Neural cell (in vitro differentiated cells): ENCODE data around the gene C1GALT1. TPM values are rescaled to one million over a fixed set of nuclear protein-coding genes. Genes with fewer than 3 reads are reported as not detected.

Source experiments
- H2AFZ ChIP-seq: fragments of 200-600, 300-800 bp; sonication (generic), shearing (Covaris generic); 2 replicates; pipeline ENCODE4 v1.6.0; 2014; ENCODE audit warnings: low read depth, mild to moderate bottlenecking, antibody characterized with exemption, low read length, moderate library complexity
- H3F3A ChIP-seq: fragments of 200-600 bp; shearing (Covaris generic); 2 replicates; pipeline ENCODE4 v1.6.1; 2016; ENCODE audit warnings: mild to moderate bottlenecking, moderate library complexity, mixed read lengths, antibody characterized with exemption, low read length; ENCODE audit not compliant: insufficient read depth, poor library complexity, severe bottlenecking
- H3K27ac ChIP-seq: fragments of 200-600, 300-800 bp; sonication (generic), shearing (Covaris generic); 2 replicates; pipeline ENCODE4 v1.5.1; 2014; ENCODE audit warnings: mild to moderate bottlenecking, low read length, moderate library complexity
- H3K27me3 ChIP-seq: fragments of 300-800, 200-600 bp; sonication (generic), shearing (Covaris generic); 2 replicates; pipeline ENCODE4 v1.6.0; 2014; ENCODE audit warnings: mild to moderate bottlenecking, low read depth, low read length, moderate library complexity; ENCODE audit not compliant: insufficient read depth
- H3K36me3 ChIP-seq: fragments of 300-800, 200-600 bp; sonication (generic), shearing (Covaris generic); 2 replicates; pipeline ENCODE4 v1.5.1; 2014; ENCODE audit warnings: mild to moderate bottlenecking, antibody characterized with exemption, low read length, moderate library complexity; ENCODE audit not compliant: insufficient read depth
- H3K4me2 ChIP-seq: fragments of 300-800, 200-600 bp; sonication (generic), shearing (Covaris generic); 2 replicates; pipeline ENCODE4 v1.6.0; 2014; ENCODE audit warnings: mild to moderate bottlenecking, low read length
- H3K4me3 ChIP-seq: fragments of 300-800, 200-600 bp; sonication (generic), shearing (Covaris generic); 2 replicates; pipeline ENCODE4 v1.5.1; 2014; ENCODE audit warnings: mild to moderate bottlenecking, low read length, moderate library complexity
- H3K79me2 ChIP-seq: fragments of 200-600 bp; shearing (Covaris generic); replicated peaks from 2 replicates; pipeline ENCODE4 v1.6.0; 2014; ENCODE audit warnings: mild to moderate bottlenecking, low read length, moderate library complexity; ENCODE audit not compliant: insufficient read depth
- H3K9ac ChIP-seq: fragments of 300-800, 200-600 bp; sonication (generic), shearing (Covaris generic); 2 replicates; pipeline ENCODE4 v1.6.1; 2016; ENCODE audit warnings: mild to moderate bottlenecking, low read length, mixed read lengths
- H3K9me2 ChIP-seq: fragments of 200-600 bp; shearing (Covaris generic); 2 replicates; pipeline ENCODE4 v1.6.1; 2016; ENCODE audit warnings: mild to moderate bottlenecking, low read length, mixed read lengths; ENCODE audit not compliant: insufficient read depth
- H3K9me3 ChIP-seq: fragments of 200-600, 300-800 bp; sonication (generic), shearing (Covaris generic); 2 replicates; pipeline ENCODE4 v1.6.1; 2016; ENCODE audit warnings: mild to moderate bottlenecking, mixed run types, low read length, moderate library complexity, mixed read lengths
- H4K20me1 ChIP-seq: fragments of 200-600 bp; shearing (Covaris generic); 2 replicates; pipeline ENCODE4 v1.6.1; 2016; ENCODE audit warnings: mild to moderate bottlenecking, mixed run types; ENCODE audit not compliant: insufficient read depth
- CTCF ChIP-seq: fragments of 450-650 bp; IDR thresholded peaks from 2 replicates; pipeline ENCODE4 v1.5.1; 2014; ENCODE audit warnings: antibody characterized with exemption, mild to moderate bottlenecking, moderate library complexity; ENCODE audit not compliant: poor library complexity, severe bottlenecking
- EP300 ChIP-seq: fragments of 450-650 bp; conservative IDR thresholded peaks from 2 replicates; pipeline ENCODE4 v1.6.1; 2014; ENCODE audit warnings: antibody characterized with exemption, mild to moderate bottlenecking, moderate library complexity; ENCODE audit not compliant: poor library complexity, severe bottlenecking
- EZH2 ChIP-seq: fragments of 200-600, 300-800 bp; shearing (Covaris generic), sonication (generic); IDR thresholded peaks from 2 replicates; pipeline ENCODE4 v1.6.1; 2014; ENCODE audit warnings: antibody characterized with exemption, low read length, borderline replicate concordance, mild to moderate bottlenecking; ENCODE audit not compliant: insufficient read depth, poor library complexity, severe bottlenecking
- MXI1 ChIP-seq: fragments of 450-650 bp; conservative IDR thresholded peaks from 2 replicates; pipeline ENCODE4 v1.6.1; 2014; ENCODE audit warnings: antibody characterized with exemption, mild to moderate bottlenecking; ENCODE audit not compliant: poor library complexity, severe bottlenecking
- POLR2AphosphoS5 ChIP-seq: IDR thresholded peaks from 2 replicates; pipeline ENCODE4 v1.6.1; 2012
- RAD21 ChIP-seq: fragments of 450-650 bp; conservative IDR thresholded peaks from 2 replicates; pipeline ENCODE4 v1.6.1; 2014; ENCODE audit warnings: antibody characterized with exemption, mild to moderate bottlenecking, moderate library complexity
- REST ChIP-seq: IDR thresholded peaks from 2 replicates; pipeline ENCODE4 v1.6.1; 2012; ENCODE audit warnings: borderline replicate concordance
- SMC3 ChIP-seq: fragments of 450-650 bp; conservative IDR thresholded peaks from 2 replicates; pipeline ENCODE4 v1.6.1; 2014; ENCODE audit warnings: antibody characterized with exemption, mild to moderate bottlenecking, moderate library complexity; ENCODE audit not compliant: poor library complexity
- TAF1 ChIP-seq: IDR thresholded peaks from 2 replicates; pipeline ENCODE4 v1.6.1; 2012; ENCODE audit warnings: low read depth
- polyA plus RNA-seq: library from polyadenylated mRNA; depleted of rRNA; stranded (reverse); fragments of >200 nt; gene quantifications from 2 replicates; pipeline ENCODE4 v1.2.3, GENCODE V29; 2014

The C1GALT1 gene
- polyA plus RNA-seq, 1 donor from 2014 or later, result 25.0 TPM

GRCh38 chr7:7169296-7169695 lies 13.0 kb upstream of the C1GALT1 start:
- Histone ChIP-seq H3F3A (no peaks in the 10 kb centered on the region), H3K4me3 (no peak overlapping the region), H2AFZ (no peak overlapping the region), H3K9ac (no peak overlapping the region), H3K9me2 (no peaks in the 10 kb centered on the region), H3K4me2 (no peak overlapping the region), H3K36me3 (no peaks in the 10 kb centered on the region), H4K20me1 (no peaks in the 10 kb centered on the region), H3K27me3 (no peaks in the 10 kb centered on the region), H3K79me2 (no peaks in the 10 kb centered on the region), H3K27ac (no peak overlapping the region), H3K9me3 (no peaks in the 10 kb centered on the region)
- TF ChIP-seq EZH2 (no peak), TAF1 (no peak), POLR2AphosphoS5 (no peak), CTCF (no peak), MXI1 (no peak), REST (no peak), RAD21 (no peak)

- no peaks in the 10 kb centered on the region for H3K27me3 ChIP-seq
- H3K36me3 ChIP-seq, result no peaks in the 10 kb centered on the region
- H3K9me3 ChIP-seq, result no peaks in the 10 kb centered on the region
- H3K9me2 ChIP-seq, result no peaks in the 10 kb centered on the region
- no peak overlapping the region for H3K4me3 ChIP-seq
- no peak for TF ChIP-seq EZH2
- no peak for TF ChIP-seq TAF1
- TF ChIP-seq CTCF, result no peak
- no peak for TF ChIP-seq EP300
- TF ChIP-seq RAD21, result no peak
- TF ChIP-seq POLR2AphosphoS5, result no peak
- no peak for TF ChIP-seq REST
- no peak for TF ChIP-seq MXI1
- TF ChIP-seq SMC3, result no peak
- no peaks in the 10 kb centered on the region for H4K20me1 ChIP-seq
- H3K4me2 ChIP-seq, result no peak overlapping the region
- H3K79me2 ChIP-seq, result no peaks in the 10 kb centered on the region
- no peak overlapping the region for H3K9ac ChIP-seq
- H3F3A ChIP-seq, result no peaks in the 10 kb centered on the region
- H2AFZ ChIP-seq, result no peak overlapping the region
- no peak overlapping the region for H3K27ac ChIP-seq
These were observed 8.2 kb upstream of the C1GALT1 start for GRCh38 chr7:7173956-7174632.
